Osteocyte (in vitro differentiated cells): ENCODE data around the gene CILP. TPM values are rescaled to one million over a fixed set of nuclear protein-coding genes. Genes with fewer than 3 reads are reported as not detected.

Source experiments
- DNase-seq: peaks from one replicate; pipeline ENCODE4 v3.0.0; 2021; ENCODE audit warnings: mixed read lengths; ENCODE audit not compliant: unreplicated experiment; ENCODE audit errors: extremely low spot score
- H3K27ac Mint-ChIP-seq: one replicate; pipeline ENCODE4 v1.8.0; 2021; ENCODE audit warnings: mild to moderate bottlenecking, mixed read lengths; ENCODE audit not compliant: unreplicated experiment
- H3K27me3 Mint-ChIP-seq: one replicate; pipeline ENCODE4 v1.8.0; 2021; ENCODE audit warnings: mixed read lengths; ENCODE audit not compliant: unreplicated experiment
- H3K36me3 Mint-ChIP-seq: one replicate; pipeline ENCODE4 v1.8.0; 2021; ENCODE audit warnings: mixed read lengths; ENCODE audit not compliant: unreplicated experiment
- H3K4me1 Mint-ChIP-seq: one replicate; pipeline ENCODE4 v1.8.0; 2021; ENCODE audit warnings: mixed read lengths; ENCODE audit not compliant: unreplicated experiment
- H3K4me3 Mint-ChIP-seq: one replicate; pipeline ENCODE4 v1.8.0; 2021; ENCODE audit warnings: mild to moderate bottlenecking, moderate library complexity, mixed read lengths; ENCODE audit not compliant: unreplicated experiment
- H3K9me3 Mint-ChIP-seq: one replicate; pipeline ENCODE4 v1.8.0; 2021; ENCODE audit warnings: mixed read lengths; ENCODE audit not compliant: unreplicated experiment
- total RNA-seq: library from RNA; stranded (reverse); gene quantifications from 2 replicates; pipeline ENCODE4 v1.2.1, GENCODE V29; 2021
- TF ChIP-seq, protein P1 (sequence below): fragments of 200-600 bp; sonication (generic); IDR thresholded peaks from 2 replicates; pipeline ENCODE4 v1.5.0; 2021; ENCODE audit warnings: antibody characterized with exemption, mild to moderate bottlenecking, moderate library complexity

Gene CILP
- total RNA-seq, 1 donor from 2014 or later, result 0.19 TPM

DNA sequence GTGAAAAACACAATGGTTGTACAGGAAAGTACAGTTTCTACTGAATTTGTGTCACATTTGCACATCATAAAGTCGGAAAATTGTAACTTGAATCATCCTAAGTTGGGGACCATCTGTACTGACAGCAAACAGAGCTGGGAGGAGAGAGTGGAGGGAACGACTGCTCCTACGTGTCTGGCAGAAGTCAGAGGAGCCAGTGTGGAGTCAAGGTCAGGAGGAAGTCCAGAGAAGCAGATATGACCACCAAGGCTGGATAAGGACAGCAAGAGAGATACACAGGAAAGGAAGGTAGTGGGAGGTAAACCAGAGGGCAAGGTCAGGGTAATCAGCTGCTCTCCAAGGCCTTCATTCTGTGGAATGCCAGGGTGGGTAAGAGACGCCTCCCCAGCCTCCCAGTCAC is 2.7 kb upstream of the CILP start:
- DNase-seq, result no peak
- H3K27me3 Mint-ChIP-seq, result no peaks in the 10 kb centered on the region
- H3K4me1 Mint-ChIP-seq, result peaks cover 28% of the 10 kb centered on the region
- TF ChIP-seq, protein P1, sequence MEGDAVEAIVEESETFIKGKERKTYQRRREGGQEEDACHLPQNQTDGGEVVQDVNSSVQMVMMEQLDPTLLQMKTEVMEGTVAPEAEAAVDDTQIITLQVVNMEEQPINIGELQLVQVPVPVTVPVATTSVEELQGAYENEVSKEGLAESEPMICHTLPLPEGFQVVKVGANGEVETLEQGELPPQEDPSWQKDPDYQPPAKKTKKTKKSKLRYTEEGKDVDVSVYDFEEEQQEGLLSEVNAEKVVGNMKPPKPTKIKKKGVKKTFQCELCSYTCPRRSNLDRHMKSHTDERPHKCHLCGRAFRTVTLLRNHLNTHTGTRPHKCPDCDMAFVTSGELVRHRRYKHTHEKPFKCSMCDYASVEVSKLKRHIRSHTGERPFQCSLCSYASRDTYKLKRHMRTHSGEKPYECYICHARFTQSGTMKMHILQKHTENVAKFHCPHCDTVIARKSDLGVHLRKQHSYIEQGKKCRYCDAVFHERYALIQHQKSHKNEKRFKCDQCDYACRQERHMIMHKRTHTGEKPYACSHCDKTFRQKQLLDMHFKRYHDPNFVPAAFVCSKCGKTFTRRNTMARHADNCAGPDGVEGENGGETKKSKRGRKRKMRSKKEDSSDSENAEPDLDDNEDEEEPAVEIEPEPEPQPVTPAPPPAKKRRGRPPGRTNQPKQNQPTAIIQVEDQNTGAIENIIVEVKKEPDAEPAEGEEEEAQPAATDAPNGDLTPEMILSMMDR, result no peak
- H3K27ac Mint-ChIP-seq, result no peak overlapping the region
- H3K36me3 Mint-ChIP-seq, result no peaks in the 10 kb centered on the region
- no peak overlapping the region for H3K4me3 Mint-ChIP-seq
- H3K9me3 Mint-ChIP-seq, result no peaks in the 10 kb centered on the region

DNA sequence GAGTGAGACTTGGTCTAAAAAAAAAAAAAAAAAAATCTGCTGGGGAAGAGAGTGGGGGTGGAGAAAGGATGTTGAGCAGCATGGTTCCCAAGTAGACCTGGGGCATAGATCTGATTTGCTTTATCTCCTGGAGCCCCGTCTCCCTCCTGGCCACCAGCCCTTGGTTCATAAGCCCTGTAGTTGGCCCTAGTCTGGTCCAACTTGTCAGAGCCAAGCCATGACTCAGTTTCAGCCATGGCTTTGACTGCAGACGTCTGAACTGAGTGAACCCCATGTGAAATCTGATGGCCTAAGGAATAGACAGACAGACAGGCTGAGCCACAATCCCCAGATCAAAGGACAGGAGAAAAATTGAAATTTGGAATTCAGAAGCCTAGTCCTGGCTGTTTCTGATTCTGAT is 2.0 kb upstream of the CILP start:
- Mint-ChIP-seq H3K9me3 (no peaks in the 10 kb centered on the region), H3K36me3 (no peaks in the 10 kb centered on the region), H3K27me3 (no peaks in the 10 kb centered on the region), H3K4me3 (no peak overlapping the region), H3K27ac (no peak overlapping the region), H3K4me1 (peaks cover 28% of the 10 kb centered on the region)
- TF ChIP-seq, protein P1, result no peak
- no peak for DNase-seq

DNA sequence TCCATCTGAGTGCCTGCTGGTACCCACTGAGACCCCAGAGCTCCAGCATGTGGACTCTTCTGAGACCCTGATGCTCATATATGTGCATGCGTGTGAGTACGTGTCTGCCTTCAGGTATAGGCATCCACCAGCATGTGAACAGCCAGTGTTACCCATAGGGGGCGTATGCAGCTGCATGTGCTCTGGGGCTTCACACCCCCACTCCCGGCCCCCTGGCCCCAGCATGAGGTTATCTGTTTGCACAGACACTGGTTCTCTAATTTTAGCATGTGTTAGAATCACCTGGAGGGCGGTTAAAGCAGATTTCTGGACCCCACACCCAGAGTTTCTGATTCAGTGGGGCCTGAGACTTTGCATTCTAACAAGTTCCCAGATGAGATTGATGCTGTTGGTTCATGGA is 824 bp upstream of the CILP start:
- TF ChIP-seq, protein P1, result peak; percentile 43
- Mint-ChIP-seq H3K4me3 (no peak overlapping the region), H3K4me1 (peaks cover 28% of the 10 kb centered on the region), H3K27ac (peak overlapping the region; percentile 66), H3K27me3 (peaks cover 5% of the 10 kb centered on the region), H3K9me3 (no peaks in the 10 kb centered on the region), H3K36me3 (no peaks in the 10 kb centered on the region)
- no peak for DNase-seq

DNA sequence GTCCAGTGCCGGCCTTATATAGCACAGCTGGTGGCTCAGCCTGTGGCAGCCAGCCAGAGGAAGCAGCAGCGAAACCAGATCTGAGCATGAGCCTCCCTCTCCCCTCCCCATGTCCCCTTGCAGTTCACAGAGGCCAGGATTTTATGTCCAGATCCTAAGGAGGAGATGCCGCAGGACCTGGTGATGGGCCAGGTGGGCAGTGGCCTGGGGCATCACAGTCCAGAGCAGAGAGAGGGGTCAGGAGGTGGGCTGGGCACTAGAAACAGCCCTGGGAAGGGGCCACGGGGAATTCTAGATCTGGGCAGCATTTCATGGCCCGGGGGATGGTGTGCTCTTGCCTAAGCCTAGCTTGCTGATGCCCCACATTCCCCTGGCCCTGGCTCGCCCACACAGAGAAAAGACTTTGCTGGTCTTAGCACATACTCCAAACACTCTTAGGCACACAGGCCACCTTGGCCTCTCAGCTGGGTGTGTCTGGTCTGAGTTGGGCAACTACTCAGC is 259 bp upstream of the CILP start:
- peaks cover 7% of the 10 kb centered on the region for H3K27me3 Mint-ChIP-seq
- no peaks in the 10 kb centered on the region for H3K9me3 Mint-ChIP-seq
- H3K4me1 Mint-ChIP-seq, result peaks cover 28% of the 10 kb centered on the region
- H3K4me3 Mint-ChIP-seq, result peak overlapping the region; percentile 24
- H3K27ac Mint-ChIP-seq, result peak overlapping the region; percentile 66
- TF ChIP-seq, protein P1, result no peak
- no peak for DNase-seq
- H3K36me3 Mint-ChIP-seq, result no peaks in the 10 kb centered on the region

DNA sequence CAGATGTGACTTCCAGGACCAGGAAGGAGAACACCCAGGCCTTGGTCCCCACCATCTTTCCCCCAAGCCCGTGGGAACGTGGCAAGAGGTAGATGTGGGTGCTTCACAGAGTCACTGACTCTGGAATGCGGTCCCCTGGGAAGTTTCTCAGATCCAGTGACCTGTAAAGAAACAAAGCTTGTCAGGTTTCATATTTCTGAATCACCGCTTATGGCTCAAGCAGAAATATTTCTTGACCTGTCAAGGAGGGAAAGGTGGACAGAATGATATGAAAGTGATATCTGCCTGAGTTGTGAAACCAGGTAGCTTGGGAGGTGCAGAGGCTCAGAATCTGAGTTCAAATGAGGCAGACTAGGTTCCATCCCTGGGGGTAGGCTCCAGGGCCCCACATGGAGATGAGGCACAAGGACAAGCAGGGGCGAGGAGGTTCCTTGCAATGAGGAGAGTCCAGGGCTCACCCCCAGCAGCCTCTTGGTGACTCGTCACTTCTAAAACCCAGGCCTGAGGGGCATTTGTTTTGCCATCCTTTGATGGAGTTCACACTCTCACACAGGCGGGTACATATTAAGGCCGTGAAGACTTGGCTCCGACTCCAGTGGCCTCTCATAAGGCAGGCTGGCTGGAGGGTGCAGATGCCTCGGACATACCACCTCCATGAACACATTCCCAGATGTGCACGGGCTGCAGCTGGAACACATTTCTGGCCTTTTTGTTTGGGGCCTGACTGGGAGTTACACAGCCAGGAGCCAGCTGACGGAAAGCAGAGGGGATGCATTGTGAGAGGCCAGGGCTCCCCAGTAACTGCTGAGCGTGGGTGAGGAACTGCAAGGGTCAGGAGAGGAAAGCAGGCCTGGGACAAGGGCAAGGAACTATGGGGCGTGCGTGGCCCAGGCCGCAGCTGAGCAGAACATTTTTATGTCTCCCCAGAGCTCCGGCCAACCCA is 1.3 kb downstream of the CILP start:
- H3K27ac Mint-ChIP-seq, result no peak overlapping the region
- DNase-seq, result no peak
- H3K9me3 Mint-ChIP-seq, result no peaks in the 10 kb centered on the region
- peaks cover 7% of the 10 kb centered on the region for H3K27me3 Mint-ChIP-seq
- no peak overlapping the region for H3K4me3 Mint-ChIP-seq
- peaks cover 28% of the 10 kb centered on the region for H3K4me1 Mint-ChIP-seq
- TF ChIP-seq, protein P1, result no peak
- H3K36me3 Mint-ChIP-seq, result no peaks in the 10 kb centered on the region
